ENCODE results near the gene MPZL1. TPM values are rescaled to one million over a fixed set of nuclear protein-coding genes. Genes with fewer than 3 reads are reported as not detected.

Gene MPZL1
- total RNA-seq, 1 experiment from 2014 or later: 71.7 TPM

- ATAC-seq (no peak), DNase-seq (ENCODE audit: low spot score) (no peak)
- ChIA-PET CTCF (no interaction called here), POLR2A (no interaction called here)
- peaks cover 13% of the 10 kb centered on the region for H3K9me3 Mint-ChIP-seq
- peaks cover 15% of the 10 kb centered on the region for H3K27me3 Mint-ChIP-seq (ENCODE audit: low read depth)
- no peak overlapping the region for H3K4me3 Mint-ChIP-seq
- H3K4me1 Mint-ChIP-seq: no peaks in the 10 kb centered on the region
- H3K36me3 Mint-ChIP-seq: peaks cover 64% of the 10 kb centered on the region
- TF ChIP-seq IRF2 (CRISPR knock-in tag; IDR thresholded peaks at IDR 0.05; ENCODE audit: borderline replicate concordance, low read depth) (no peak), E2F1 (CRISPR knock-in tag; IDR thresholded peaks at IDR 0.05) (no peak), RELA (CRISPR knock-in tag; IDR thresholded peaks at IDR 0.05; ENCODE audit: borderline replicate concordance) (no peak), SMAD4 (CRISPR knock-in tag; IDR thresholded peaks at IDR 0.05) (no peak), ELF4 (CRISPR knock-in tag; IDR thresholded peaks at IDR 0.05; ENCODE audit: low read depth) (no peak), ZNF121 (CRISPR knock-in tag; IDR thresholded peaks at IDR 0.05) (no peak), GABPB1 (CRISPR knock-in tag; IDR thresholded peaks at IDR 0.05) (no peak), NR1H2 (CRISPR knock-in tag; IDR thresholded peaks at IDR 0.05) (no peak), TEAD1 (CRISPR knock-in tag; IDR thresholded peaks at IDR 0.05) (no peak), CBFB (CRISPR knock-in tag; IDR thresholded peaks at IDR 0.05; ENCODE audit: low read depth) (no peak), ZNF671 (CRISPR knock-in tag; IDR thresholded peaks at IDR 0.05) (no peak)
- TF ChIP-seq, protein P1, sequence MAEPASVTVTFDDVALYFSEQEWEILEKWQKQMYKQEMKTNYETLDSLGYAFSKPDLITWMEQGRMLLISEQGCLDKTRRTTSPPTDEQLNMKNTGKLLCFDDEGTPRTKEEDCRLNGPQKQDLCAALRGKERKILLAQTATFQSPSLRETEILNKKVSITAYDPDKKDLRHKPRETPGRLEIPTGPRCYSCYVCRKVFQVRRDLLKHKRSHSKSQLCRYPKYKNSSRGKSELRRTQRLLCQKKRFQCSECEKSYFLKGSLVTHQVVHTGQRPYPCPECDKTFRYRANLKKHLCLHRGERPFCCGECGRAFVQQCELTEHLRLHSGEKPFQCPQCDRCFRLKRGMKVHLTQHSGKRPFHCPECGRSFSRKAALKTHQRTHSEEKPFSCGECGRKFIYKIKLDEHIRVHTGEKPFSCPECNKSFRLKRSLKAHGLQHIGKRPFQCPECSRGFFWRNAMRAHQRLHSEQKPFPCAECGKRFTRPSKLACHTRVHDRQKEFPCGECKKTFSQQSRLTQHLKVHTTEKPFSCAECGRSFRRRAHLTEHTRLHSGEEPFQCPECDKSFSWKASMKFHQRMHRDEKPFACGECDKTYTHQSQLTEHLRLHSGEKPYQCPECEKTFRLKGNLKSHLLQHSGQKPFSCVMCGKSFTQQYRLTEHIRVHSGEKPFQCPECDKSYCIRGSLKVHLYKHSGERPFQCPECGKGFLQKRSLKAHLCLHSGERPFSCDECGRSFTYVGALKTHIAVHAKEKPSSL (CRISPR knock-in tag; conservative IDR thresholded peaks at IDR 0.05): no peak
- TF ChIP-seq, protein P2, sequence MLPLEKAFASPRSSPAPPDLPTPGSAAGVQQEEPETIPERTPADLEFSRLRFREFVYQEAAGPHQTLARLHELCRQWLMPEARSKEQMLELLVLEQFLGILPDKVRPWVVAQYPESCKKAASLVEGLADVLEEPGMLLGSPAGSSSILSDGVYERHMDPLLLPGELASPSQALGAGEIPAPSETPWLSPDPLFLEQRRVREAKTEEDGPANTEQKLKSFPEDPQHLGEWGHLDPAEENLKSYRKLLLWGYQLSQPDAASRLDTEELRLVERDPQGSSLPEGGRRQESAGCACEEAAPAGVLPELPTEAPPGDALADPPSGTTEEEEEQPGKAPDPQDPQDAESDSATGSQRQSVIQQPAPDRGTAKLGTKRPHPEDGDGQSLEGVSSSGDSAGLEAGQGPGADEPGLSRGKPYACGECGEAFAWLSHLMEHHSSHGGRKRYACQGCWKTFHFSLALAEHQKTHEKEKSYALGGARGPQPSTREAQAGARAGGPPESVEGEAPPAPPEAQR (CRISPR knock-in tag; IDR thresholded peaks at IDR 0.05): no peak
- TF ChIP-seq, protein P3, sequence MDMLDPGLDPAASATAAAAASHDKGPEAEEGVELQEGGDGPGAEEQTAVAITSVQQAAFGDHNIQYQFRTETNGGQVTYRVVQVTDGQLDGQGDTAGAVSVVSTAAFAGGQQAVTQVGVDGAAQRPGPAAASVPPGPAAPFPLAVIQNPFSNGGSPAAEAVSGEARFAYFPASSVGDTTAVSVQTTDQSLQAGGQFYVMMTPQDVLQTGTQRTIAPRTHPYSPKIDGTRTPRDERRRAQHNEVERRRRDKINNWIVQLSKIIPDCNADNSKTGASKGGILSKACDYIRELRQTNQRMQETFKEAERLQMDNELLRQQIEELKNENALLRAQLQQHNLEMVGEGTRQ (CRISPR knock-in tag; IDR thresholded peaks at IDR 0.05): no peak
- TF ChIP-seq, protein P4, sequence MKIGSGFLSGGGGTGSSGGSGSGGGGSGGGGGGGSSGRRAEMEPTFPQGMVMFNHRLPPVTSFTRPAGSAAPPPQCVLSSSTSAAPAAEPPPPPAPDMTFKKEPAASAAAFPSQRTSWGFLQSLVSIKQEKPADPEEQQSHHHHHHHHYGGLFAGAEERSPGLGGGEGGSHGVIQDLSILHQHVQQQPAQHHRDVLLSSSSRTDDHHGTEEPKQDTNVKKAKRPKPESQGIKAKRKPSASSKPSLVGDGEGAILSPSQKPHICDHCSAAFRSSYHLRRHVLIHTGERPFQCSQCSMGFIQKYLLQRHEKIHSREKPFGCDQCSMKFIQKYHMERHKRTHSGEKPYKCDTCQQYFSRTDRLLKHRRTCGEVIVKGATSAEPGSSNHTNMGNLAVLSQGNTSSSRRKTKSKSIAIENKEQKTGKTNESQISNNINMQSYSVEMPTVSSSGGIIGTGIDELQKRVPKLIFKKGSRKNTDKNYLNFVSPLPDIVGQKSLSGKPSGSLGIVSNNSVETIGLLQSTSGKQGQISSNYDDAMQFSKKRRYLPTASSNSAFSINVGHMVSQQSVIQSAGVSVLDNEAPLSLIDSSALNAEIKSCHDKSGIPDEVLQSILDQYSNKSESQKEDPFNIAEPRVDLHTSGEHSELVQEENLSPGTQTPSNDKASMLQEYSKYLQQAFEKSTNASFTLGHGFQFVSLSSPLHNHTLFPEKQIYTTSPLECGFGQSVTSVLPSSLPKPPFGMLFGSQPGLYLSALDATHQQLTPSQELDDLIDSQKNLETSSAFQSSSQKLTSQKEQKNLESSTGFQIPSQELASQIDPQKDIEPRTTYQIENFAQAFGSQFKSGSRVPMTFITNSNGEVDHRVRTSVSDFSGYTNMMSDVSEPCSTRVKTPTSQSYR (CRISPR knock-in tag; IDR thresholded peaks at IDR 0.05): no peak
- H3K27ac Mint-ChIP-seq: no peak overlapping the region
These were observed 55.5 kb downstream of the MPZL1 start for GRCh38 chr1:167777269-167777650.

GRCh38 chr1:167781558-167781957, 59.8 kb downstream of the MPZL1 start:
- ChIA-PET CTCF (no interaction called here), POLR2A (no interaction called here)
- ATAC-seq: no peak
- no peaks in the 10 kb centered on the region for H3K4me1 Mint-ChIP-seq
- no peak overlapping the region for H3K27ac Mint-ChIP-seq
- H3K27me3 Mint-ChIP-seq (ENCODE audit: low read depth): no peaks in the 10 kb centered on the region
- H3K9me3 Mint-ChIP-seq: peaks cover 13% of the 10 kb centered on the region
- no peak for DNase-seq (ENCODE audit: low spot score)
- no peak overlapping the region for H3K4me3 Mint-ChIP-seq
- peaks cover 49% of the 10 kb centered on the region for H3K36me3 Mint-ChIP-seq
- TF ChIP-seq E2F1 (CRISPR knock-in tag; IDR thresholded peaks at IDR 0.05) (no peak), NFATC4 (CRISPR knock-in tag; IDR thresholded peaks at IDR 0.05) (no peak)
- TF ChIP-seq, protein P5, sequence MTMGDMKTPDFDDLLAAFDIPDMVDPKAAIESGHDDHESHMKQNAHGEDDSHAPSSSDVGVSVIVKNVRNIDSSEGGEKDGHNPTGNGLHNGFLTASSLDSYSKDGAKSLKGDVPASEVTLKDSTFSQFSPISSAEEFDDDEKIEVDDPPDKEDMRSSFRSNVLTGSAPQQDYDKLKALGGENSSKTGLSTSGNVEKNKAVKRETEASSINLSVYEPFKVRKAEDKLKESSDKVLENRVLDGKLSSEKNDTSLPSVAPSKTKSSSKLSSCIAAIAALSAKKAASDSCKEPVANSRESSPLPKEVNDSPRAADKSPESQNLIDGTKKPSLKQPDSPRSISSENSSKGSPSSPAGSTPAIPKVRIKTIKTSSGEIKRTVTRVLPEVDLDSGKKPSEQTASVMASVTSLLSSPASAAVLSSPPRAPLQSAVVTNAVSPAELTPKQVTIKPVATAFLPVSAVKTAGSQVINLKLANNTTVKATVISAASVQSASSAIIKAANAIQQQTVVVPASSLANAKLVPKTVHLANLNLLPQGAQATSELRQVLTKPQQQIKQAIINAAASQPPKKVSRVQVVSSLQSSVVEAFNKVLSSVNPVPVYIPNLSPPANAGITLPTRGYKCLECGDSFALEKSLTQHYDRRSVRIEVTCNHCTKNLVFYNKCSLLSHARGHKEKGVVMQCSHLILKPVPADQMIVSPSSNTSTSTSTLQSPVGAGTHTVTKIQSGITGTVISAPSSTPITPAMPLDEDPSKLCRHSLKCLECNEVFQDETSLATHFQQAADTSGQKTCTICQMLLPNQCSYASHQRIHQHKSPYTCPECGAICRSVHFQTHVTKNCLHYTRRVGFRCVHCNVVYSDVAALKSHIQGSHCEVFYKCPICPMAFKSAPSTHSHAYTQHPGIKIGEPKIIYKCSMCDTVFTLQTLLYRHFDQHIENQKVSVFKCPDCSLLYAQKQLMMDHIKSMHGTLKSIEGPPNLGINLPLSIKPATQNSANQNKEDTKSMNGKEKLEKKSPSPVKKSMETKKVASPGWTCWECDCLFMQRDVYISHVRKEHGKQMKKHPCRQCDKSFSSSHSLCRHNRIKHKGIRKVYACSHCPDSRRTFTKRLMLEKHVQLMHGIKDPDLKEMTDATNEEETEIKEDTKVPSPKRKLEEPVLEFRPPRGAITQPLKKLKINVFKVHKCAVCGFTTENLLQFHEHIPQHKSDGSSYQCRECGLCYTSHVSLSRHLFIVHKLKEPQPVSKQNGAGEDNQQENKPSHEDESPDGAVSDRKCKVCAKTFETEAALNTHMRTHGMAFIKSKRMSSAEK (CRISPR knock-in tag; IDR thresholded peaks at IDR 0.05; ENCODE audit: borderline replicate concordance): no peak
- TF ChIP-seq, protein P6, sequence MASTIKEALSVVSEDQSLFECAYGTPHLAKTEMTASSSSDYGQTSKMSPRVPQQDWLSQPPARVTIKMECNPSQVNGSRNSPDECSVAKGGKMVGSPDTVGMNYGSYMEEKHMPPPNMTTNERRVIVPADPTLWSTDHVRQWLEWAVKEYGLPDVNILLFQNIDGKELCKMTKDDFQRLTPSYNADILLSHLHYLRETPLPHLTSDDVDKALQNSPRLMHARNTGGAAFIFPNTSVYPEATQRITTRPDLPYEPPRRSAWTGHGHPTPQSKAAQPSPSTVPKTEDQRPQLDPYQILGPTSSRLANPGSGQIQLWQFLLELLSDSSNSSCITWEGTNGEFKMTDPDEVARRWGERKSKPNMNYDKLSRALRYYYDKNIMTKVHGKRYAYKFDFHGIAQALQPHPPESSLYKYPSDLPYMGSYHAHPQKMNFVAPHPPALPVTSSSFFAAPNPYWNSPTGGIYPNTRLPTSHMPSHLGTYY (CRISPR knock-in tag; IDR thresholded peaks at IDR 0.05): no peak

Data from WTC11 (cell line).